ENCODE measurements around the gene CELF3. TPM values are rescaled to one million over a fixed set of nuclear protein-coding genes. Genes with fewer than 3 reads are reported as not detected.

Gene CELF3
- total and polyA plus RNA-seq, 2 experiments from 2014 or later = 0.31 to 0.58 TPM

GRCh38 chr1:151701515-151701914 is 15.1 kb downstream of the CELF3 start (continued):
- TF ChIP-seq, protein P1, sequence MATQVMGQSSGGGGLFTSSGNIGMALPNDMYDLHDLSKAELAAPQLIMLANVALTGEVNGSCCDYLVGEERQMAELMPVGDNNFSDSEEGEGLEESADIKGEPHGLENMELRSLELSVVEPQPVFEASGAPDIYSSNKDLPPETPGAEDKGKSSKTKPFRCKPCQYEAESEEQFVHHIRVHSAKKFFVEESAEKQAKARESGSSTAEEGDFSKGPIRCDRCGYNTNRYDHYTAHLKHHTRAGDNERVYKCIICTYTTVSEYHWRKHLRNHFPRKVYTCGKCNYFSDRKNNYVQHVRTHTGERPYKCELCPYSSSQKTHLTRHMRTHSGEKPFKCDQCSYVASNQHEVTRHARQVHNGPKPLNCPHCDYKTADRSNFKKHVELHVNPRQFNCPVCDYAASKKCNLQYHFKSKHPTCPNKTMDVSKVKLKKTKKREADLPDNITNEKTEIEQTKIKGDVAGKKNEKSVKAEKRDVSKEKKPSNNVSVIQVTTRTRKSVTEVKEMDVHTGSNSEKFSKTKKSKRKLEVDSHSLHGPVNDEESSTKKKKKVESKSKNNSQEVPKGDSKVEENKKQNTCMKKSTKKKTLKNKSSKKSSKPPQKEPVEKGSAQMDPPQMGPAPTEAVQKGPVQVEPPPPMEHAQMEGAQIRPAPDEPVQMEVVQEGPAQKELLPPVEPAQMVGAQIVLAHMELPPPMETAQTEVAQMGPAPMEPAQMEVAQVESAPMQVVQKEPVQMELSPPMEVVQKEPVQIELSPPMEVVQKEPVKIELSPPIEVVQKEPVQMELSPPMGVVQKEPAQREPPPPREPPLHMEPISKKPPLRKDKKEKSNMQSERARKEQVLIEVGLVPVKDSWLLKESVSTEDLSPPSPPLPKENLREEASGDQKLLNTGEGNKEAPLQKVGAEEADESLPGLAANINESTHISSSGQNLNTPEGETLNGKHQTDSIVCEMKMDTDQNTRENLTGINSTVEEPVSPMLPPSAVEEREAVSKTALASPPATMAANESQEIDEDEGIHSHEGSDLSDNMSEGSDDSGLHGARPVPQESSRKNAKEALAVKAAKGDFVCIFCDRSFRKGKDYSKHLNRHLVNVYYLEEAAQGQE (IDR thresholded peaks at IDR 0.05; ENCODE audit: unreplicated experiment) = no peak
- no peak for TF ChIP-seq ETS1 (IDR thresholded peaks at IDR 0.05)
- no peak for TF ChIP-seq ZNF114 (CRISPR knock-in tag; IDR thresholded peaks at IDR 0.05)
- no peak for TF ChIP-seq CTCF (conservative IDR thresholded peaks at IDR 0.05; ENCODE audit: low read depth in 2 of 2)
- TF ChIP-seq NANOG (IDR thresholded peaks at IDR 0.05; ENCODE audit: borderline replicate concordance) = no peak
- no peak for TF ChIP-seq CREB1 (CRISPR knock-in tag; IDR thresholded peaks at IDR 0.05; ENCODE audit: low read depth)
- TF ChIP-seq EZH2 (IDR thresholded peaks at IDR 0.05; ENCODE audit: low read depth, unreplicated experiment) = no peak

GRCh38 chr1:151693057-151693651 is 23.4 kb downstream of the CELF3 start:
- no peak overlapping the region for H3K27ac ChIP-seq (ENCODE audit: low read depth)
- no peaks in the 10 kb centered on the region for H3K27me3 ChIP-seq (ENCODE audit: insufficient read depth)
- H3K36me3 ChIP-seq (ENCODE audit: insufficient read depth) = 0 out of 2 replicates have a peak, but pooled peaks cover 7% of the 10 kb centered on the region
- no peaks in the 10 kb centered on the region for H3K79me2 ChIP-seq (replicated peaks; ENCODE audit: insufficient read depth)
- no peaks in the 10 kb centered on the region for H3K9me3 Mint-ChIP-seq
- no peaks in the 10 kb centered on the region; the same call in 2 of the 3 replicates for H3K4me1 Mint-ChIP-seq
- H3K4me2 ChIP-seq = no peak overlapping the region
- peak; percentile 77 for ATAC-seq
- peaks cover 28% of the 10 kb centered on the region for H3K36me3 Mint-ChIP-seq (ENCODE audit: low read depth)
- H3K4me3 Mint-ChIP-seq = no peak overlapping the region
- no peaks in the 10 kb centered on the region for H3K4me1 ChIP-seq (ENCODE audit: insufficient read depth)
- H3K27ac Mint-ChIP-seq = no peak overlapping the region
- peak; percentile 70 for DNase-seq (ENCODE audit: low spot score)
- no peak overlapping the region for H2AFZ ChIP-seq
- TF ChIP-seq, protein P1 (IDR thresholded peaks at IDR 0.05; ENCODE audit: unreplicated experiment) = no peak
- TF ChIP-seq CTCF (conservative IDR thresholded peaks at IDR 0.05; ENCODE audit: low read depth in 2 of 2) = peak; percentile 77 to 81
- no peak overlapping the region for H3K4me3 ChIP-seq
- no peaks in the 10 kb centered on the region for H3F3A ChIP-seq (replicated peaks; ENCODE audit: low read depth)
- H3K9me2 ChIP-seq (ENCODE audit: insufficient read depth) = no peaks in the 10 kb centered on the region
- peaks cover 2% of the 10 kb centered on the region for H3K27me3 Mint-ChIP-seq (ENCODE audit: insufficient read depth, low read depth, poor library complexity)
- H4K20me1 ChIP-seq (replicated peaks; ENCODE audit: insufficient read depth) = no peaks in the 10 kb centered on the region; the same call in 1 of the 2 replicates
